ENCODE measurements around the gene SPDYE17. TPM values are rescaled to one million over a fixed set of nuclear protein-coding genes. Genes with fewer than 3 reads are reported as not detected.
"Not testable (repeated sequence)": the region's sequence is repeated elsewhere in the genome, so short reads cannot be mapped to it uniquely, and the experiment has no call there.

The SPDYE17 gene
- total RNA-seq, 1 experiment from 2014 or later, result not detected

- not testable (repeated sequence) for H2AK5ac ChIP-seq (ENCODE audit: insufficient read length, low read length); H3K56ac ChIP-seq (ENCODE audit: insufficient read length, low read depth, low read length); H3K4ac ChIP-seq (ENCODE audit: low read depth, low read length); H2BK120ac ChIP-seq (ENCODE audit: low read depth, low read length, poor library complexity, severe bottlenecking); H3K23ac ChIP-seq (ENCODE audit: insufficient read length, low read depth, low read length); H3K27ac Mint-ChIP-seq; H2BK5ac ChIP-seq (ENCODE audit: insufficient read length, low read length); H3K27me3 ChIP-seq (ENCODE audit: insufficient read depth, low read length); H3K9me3 Mint-ChIP-seq; H3K4me3 Mint-ChIP-seq; H4K91ac ChIP-seq (ENCODE audit: insufficient read length, low read depth, low read length); H3K27ac ChIP-seq (ENCODE audit: insufficient read length, low read depth, low read length); H3K79me2 ChIP-seq (ENCODE audit: insufficient read depth, low read length); H3K4me1 Mint-ChIP-seq; H3K4me2 ChIP-seq (ENCODE audit: insufficient read depth, insufficient read length, low read length); H2BK20ac ChIP-seq (ENCODE audit: low read depth, low read length, poor library complexity, severe bottlenecking); H3K4me1 ChIP-seq (ENCODE audit: insufficient read depth, low read length); H3K79me1 ChIP-seq (ENCODE audit: insufficient read depth, low read depth, low read length, poor library complexity, severe bottlenecking); H2BK15ac ChIP-seq (ENCODE audit: low read depth, low read length); H3T11ph ChIP-seq (ENCODE audit: low read length); H2AFZ ChIP-seq (ENCODE audit: low read length); H4K20me1 ChIP-seq (ENCODE audit: control insufficient read depth, insufficient read depth, insufficient read length); H3K9ac ChIP-seq (ENCODE audit: extremely low read depth, insufficient read length, low read length); H3K14ac ChIP-seq (ENCODE audit: insufficient read depth, low read length); H4K5ac ChIP-seq (ENCODE audit: insufficient read length, low read depth, low read length); H3K27me3 Mint-ChIP-seq (ENCODE audit: low read depth); DNase-seq; H3K9me3 ChIP-seq (ENCODE audit: control insufficient read depth, low read depth, low read length); H4K8ac ChIP-seq (replicated peaks; ENCODE audit: insufficient read length, low read depth, low read length); H3K23me2 ChIP-seq (ENCODE audit: insufficient read length, low read depth, low read length, poor library complexity, severe bottlenecking); H2BK12ac ChIP-seq (ENCODE audit: insufficient read length, low read depth, low read length); H3K18ac ChIP-seq (ENCODE audit: insufficient read length, low read depth, low read length)
- peaks cover 6 to 22% (median 19%) of the 10 kb centered on the region in 3 experiments; a peak in 5 of 7 replicates for H3K36me3 Mint-ChIP-seq (ENCODE audit: insufficient read depth in 1 of 3, low read depth in 3 of 3)
- no CpG with 5 or more reads among the region's 5 CpGs for WGBS (ENCODE audit: extremely low coverage, insufficient read length, low lambda C conversion rate)
Observed at GRCh38 chr7:76984784-76985136, 47.4 kb downstream of the SPDYE17 start.

- H3K9me3 Mint-ChIP-seq; H3K4me2 ChIP-seq (ENCODE audit: insufficient read depth, insufficient read length, low read length); H3K9me3 ChIP-seq (ENCODE audit: control insufficient read depth, low read depth, low read length); H3K9ac ChIP-seq (ENCODE audit: extremely low read depth, insufficient read length, low read length); H3K18ac ChIP-seq (ENCODE audit: insufficient read length, low read depth, low read length); DNase-seq; H3K27ac ChIP-seq (ENCODE audit: insufficient read length, low read depth, low read length); H2AK5ac ChIP-seq (ENCODE audit: insufficient read length, low read length); H2BK12ac ChIP-seq (ENCODE audit: insufficient read length, low read depth, low read length); H3K14ac ChIP-seq (ENCODE audit: insufficient read depth, low read length); H2BK5ac ChIP-seq (ENCODE audit: insufficient read length, low read length); H2BK15ac ChIP-seq (ENCODE audit: low read depth, low read length); H3K56ac ChIP-seq (ENCODE audit: insufficient read length, low read depth, low read length); H2BK20ac ChIP-seq (ENCODE audit: low read depth, low read length, poor library complexity, severe bottlenecking); H4K8ac ChIP-seq (replicated peaks; ENCODE audit: insufficient read length, low read depth, low read length); H3K27ac Mint-ChIP-seq; H2AFZ ChIP-seq (ENCODE audit: low read length); H4K5ac ChIP-seq (ENCODE audit: insufficient read length, low read depth, low read length); H3K4ac ChIP-seq (ENCODE audit: low read depth, low read length); H3K23me2 ChIP-seq (ENCODE audit: insufficient read length, low read depth, low read length, poor library complexity, severe bottlenecking); H3K27me3 ChIP-seq (ENCODE audit: insufficient read depth, low read length); H3T11ph ChIP-seq (ENCODE audit: low read length); H4K20me1 ChIP-seq (ENCODE audit: control insufficient read depth, insufficient read depth, insufficient read length); H3K4me3 Mint-ChIP-seq; H3K79me1 ChIP-seq (ENCODE audit: insufficient read depth, low read depth, low read length, poor library complexity, severe bottlenecking); H3K4me1 Mint-ChIP-seq; H4K91ac ChIP-seq (ENCODE audit: insufficient read length, low read depth, low read length); H3K79me2 ChIP-seq (ENCODE audit: insufficient read depth, low read length); H3K27me3 Mint-ChIP-seq (ENCODE audit: low read depth); H3K4me1 ChIP-seq (ENCODE audit: insufficient read depth, low read length); H2BK120ac ChIP-seq (ENCODE audit: low read depth, low read length, poor library complexity, severe bottlenecking); H3K23ac ChIP-seq (ENCODE audit: insufficient read length, low read depth, low read length): not testable (repeated sequence)
- peaks cover 6 to 22% (median 19%) of the 10 kb centered on the region in 3 experiments; a peak in 5 of 7 replicates for H3K36me3 Mint-ChIP-seq (ENCODE audit: insufficient read depth in 1 of 3, low read depth in 3 of 3)
- no CpG with 5 or more reads among the region's 19 CpGs for WGBS (ENCODE audit: extremely low coverage, insufficient read length, low lambda C conversion rate)
Observed at GRCh38 chr7:76983937-76984783, 48.0 kb downstream of the SPDYE17 start.

All from H9 (cell line).